Measurements from ENCODE around the gene HHEX. TPM values are rescaled to one million over a fixed set of nuclear protein-coding genes. Genes with fewer than 3 reads are reported as not detected.
"Not testable (repeated sequence)": the region's sequence is repeated elsewhere in the genome, so short reads cannot be mapped to it uniquely, and the experiment has no call there.

The HHEX gene
- total RNA-seq, 1 donor from 2014 or later: 0.32 TPM

DNA sequence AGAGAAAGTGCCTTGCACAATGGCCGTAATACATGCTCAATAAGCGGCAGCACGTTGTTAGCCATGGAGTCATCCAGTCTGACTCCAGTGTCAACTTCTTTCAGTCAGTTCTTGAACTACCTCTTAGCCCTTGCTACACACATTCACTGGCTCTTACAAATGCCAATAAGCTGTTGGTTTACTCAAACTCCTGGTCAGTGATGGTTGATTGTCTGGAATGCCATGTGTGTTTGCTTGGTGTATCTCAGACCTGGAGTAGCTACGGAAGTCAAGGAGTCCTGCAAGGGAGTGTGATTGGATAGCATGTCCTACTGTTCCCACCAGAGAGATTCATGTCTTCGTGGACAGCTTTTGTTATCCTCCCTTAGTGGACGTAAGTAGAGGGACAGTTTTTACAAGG lies 37.4 kb downstream of the HHEX start:
- H3K27me3 Mint-ChIP-seq (ENCODE audit: low read depth): peaks cover 37% of the 10 kb centered on the region
- DNase-seq (ENCODE audit: low spot score): no peak
- no peaks in the 10 kb centered on the region for H3K4me1 Mint-ChIP-seq (ENCODE audit: low read depth)
- no peaks in the 10 kb centered on the region for H3K36me3 Mint-ChIP-seq (ENCODE audit: low read depth)
- H3K4me3 Mint-ChIP-seq (ENCODE audit: low read depth): no peak overlapping the region
- H3K27ac Mint-ChIP-seq: no peak overlapping the region
- intact Hi-C loops (cut with micrococcal nuclease): no loop called here
- H3K9me3 Mint-ChIP-seq: no peaks in the 10 kb centered on the region

DNA sequence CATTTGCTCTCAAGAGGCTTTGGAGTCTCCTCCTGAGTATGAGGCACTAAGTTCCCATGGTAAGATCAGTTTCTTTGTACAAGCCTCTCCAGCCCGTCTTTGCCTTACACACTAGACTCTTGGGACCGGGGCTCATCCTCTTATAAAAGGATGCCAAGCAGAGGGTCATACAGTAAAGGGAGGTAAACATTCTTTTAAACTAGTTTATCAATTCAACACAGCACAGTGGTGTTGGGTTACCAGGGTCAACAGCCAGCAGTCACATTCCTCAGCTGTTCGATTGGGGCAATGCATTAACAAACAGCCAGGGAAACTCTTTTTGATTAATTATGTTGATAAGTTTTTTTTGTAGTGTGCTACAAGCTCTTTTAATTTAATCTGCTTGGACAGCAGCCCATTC lies 37.8 kb downstream of the HHEX start:
- DNase-seq (ENCODE audit: low spot score): no peak
- H3K9me3 Mint-ChIP-seq: no peaks in the 10 kb centered on the region
- no peaks in the 10 kb centered on the region for H3K4me1 Mint-ChIP-seq (ENCODE audit: low read depth)
- H3K27me3 Mint-ChIP-seq (ENCODE audit: low read depth): peaks cover 34% of the 10 kb centered on the region
- H3K27ac Mint-ChIP-seq: no peak overlapping the region
- intact Hi-C loops (cut with micrococcal nuclease): no loop called here
- no peak overlapping the region for H3K4me3 Mint-ChIP-seq (ENCODE audit: low read depth)
- no peaks in the 10 kb centered on the region for H3K36me3 Mint-ChIP-seq (ENCODE audit: low read depth)

DNA sequence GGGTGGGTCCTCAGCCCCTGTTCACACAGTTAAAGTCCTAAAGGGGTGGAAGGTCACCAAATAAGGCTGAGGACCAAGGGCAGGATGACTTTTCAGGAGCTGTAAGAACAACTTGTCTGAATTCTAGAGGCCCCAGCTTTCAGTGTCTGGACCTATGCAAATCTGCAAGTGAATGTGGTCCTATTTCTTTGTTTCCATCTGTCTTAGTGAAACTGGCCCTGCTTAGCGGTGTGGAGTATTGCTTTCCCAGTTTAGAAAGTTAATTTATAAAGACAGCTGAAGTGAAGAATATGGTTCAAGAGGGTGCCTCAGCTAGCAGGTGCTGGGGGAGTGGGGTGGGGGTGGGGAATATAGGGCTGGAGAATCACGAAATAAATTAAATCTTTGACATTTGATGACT lies 40.1 kb downstream of the HHEX start:
- Mint-ChIP-seq H3K27ac (no peak overlapping the region), H3K9me3 (no peaks in the 10 kb centered on the region), H3K4me3 (ENCODE audit: low read depth) (no peak overlapping the region), H3K27me3 (ENCODE audit: low read depth) (peaks cover 31% of the 10 kb centered on the region), H3K36me3 (ENCODE audit: low read depth) (no peaks in the 10 kb centered on the region), H3K4me1 (ENCODE audit: low read depth) (no peaks in the 10 kb centered on the region)
- DNase-seq (ENCODE audit: low spot score): no peak
- intact Hi-C loops (cut with micrococcal nuclease): no loop called here

DNA sequence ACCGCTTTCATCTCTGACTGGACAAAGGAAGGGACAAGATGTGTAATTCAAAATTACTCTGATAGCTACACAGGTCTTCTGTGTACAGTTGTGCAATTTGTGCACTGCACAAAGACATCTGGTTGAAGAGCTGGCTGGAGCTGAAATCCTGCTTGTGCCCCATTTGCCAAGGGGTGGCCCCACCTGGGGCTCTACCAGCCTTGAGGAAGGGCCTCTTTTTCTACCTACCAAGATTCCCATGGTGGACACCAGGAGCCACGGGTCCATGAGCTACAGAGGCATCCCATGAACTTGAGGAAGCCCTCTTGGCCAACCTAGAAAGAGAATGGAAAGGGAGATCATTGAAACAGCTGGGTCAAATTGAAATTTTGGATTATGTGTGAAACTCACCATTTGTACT lies 43.2 kb downstream of the HHEX start:
- H3K9me3 Mint-ChIP-seq: no peaks in the 10 kb centered on the region
- no peaks in the 10 kb centered on the region for H3K36me3 Mint-ChIP-seq (ENCODE audit: low read depth)
- intact Hi-C loops (cut with micrococcal nuclease): no loop called here
- no peak overlapping the region for H3K4me3 Mint-ChIP-seq (ENCODE audit: low read depth)
- H3K27me3 Mint-ChIP-seq (ENCODE audit: low read depth): peaks cover 30% of the 10 kb centered on the region
- no peak overlapping the region for H3K27ac Mint-ChIP-seq
- DNase-seq (ENCODE audit: low spot score): no peak
- H3K4me1 Mint-ChIP-seq (ENCODE audit: low read depth): no peaks in the 10 kb centered on the region

DNA sequence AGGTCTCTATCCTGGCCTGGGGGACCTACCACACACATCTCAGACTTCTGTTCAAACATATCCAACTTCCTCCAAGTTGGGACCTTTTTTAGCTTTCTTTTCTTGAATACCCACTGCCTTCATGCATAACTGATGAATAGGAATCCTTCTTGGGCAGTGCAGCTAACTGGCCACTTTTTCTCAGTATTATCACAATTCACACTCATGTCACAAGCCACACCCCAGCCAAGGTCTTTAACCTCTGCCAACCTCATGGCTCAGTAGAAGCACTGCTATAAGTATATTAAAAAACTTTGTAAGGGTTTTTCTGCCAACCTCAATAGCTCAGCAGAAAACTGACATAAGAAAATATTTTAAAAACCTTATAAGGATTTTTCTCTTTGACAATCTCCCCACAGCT lies 44.5 kb downstream of the HHEX start:
- Mint-ChIP-seq H3K27ac (no peak overlapping the region), H3K27me3 (ENCODE audit: low read depth) (peaks cover 29% of the 10 kb centered on the region), H3K9me3 (no peaks in the 10 kb centered on the region), H3K36me3 (ENCODE audit: low read depth) (no peaks in the 10 kb centered on the region), H3K4me3 (ENCODE audit: low read depth) (no peak overlapping the region), H3K4me1 (ENCODE audit: low read depth) (no peaks in the 10 kb centered on the region)
- intact Hi-C loops (cut with micrococcal nuclease): no loop called here
- no peak for DNase-seq (ENCODE audit: low spot score)

DNA sequence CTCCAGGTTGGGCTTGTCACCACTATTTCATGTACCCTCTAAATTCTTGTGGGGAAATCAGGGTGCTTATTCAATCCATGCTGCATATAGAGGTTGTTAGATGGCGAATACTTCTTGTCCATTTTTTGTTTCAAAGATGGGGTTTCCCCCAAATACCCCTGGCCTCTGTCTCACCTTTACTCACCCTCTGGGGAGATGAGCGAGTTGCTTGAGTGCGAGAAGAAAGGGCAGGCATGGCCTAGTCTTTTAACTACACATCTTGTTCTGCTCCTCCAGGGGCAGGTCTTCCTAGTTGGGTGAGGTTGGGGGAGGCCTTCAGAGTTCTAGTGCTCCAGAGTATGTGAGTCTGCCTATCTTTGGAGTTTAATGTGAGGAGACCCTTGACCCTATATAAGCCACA lies 46.2 kb downstream of the HHEX start:
- no peaks in the 10 kb centered on the region for H3K9me3 Mint-ChIP-seq
- H3K27me3 Mint-ChIP-seq (ENCODE audit: low read depth): peaks cover 27% of the 10 kb centered on the region
- H3K36me3 Mint-ChIP-seq (ENCODE audit: low read depth): no peaks in the 10 kb centered on the region
- no peak overlapping the region for H3K27ac Mint-ChIP-seq
- no peak for DNase-seq (ENCODE audit: low spot score)
- intact Hi-C loops (cut with micrococcal nuclease): no loop called here
- no peaks in the 10 kb centered on the region for H3K4me1 Mint-ChIP-seq (ENCODE audit: low read depth)
- H3K4me3 Mint-ChIP-seq (ENCODE audit: low read depth): no peak overlapping the region

DNA sequence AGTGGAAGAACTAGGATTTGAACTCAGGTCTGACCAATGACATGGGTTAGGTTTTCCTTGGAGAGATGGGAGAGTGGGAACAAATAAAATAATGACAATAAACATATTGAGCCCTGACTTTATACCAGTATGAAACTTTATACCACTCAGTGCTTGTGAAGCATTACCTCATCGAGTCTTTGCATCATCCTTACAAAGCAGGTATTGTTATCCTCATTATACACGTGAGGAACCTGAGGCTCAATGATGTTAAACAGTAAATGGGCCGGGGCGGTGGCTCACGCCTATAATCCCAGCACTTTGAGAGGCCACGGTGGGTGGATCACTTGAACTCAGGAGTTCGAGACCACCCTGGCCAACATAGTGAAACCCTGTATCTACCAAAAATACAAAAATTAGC lies 47.7 kb downstream of the HHEX start:
- no peak for DNase-seq (ENCODE audit: low spot score)
- H3K9me3 Mint-ChIP-seq: no peaks in the 10 kb centered on the region
- H3K27me3 Mint-ChIP-seq (ENCODE audit: low read depth): peaks cover 26% of the 10 kb centered on the region
- H3K36me3 Mint-ChIP-seq (ENCODE audit: low read depth): no peaks in the 10 kb centered on the region
- no peak overlapping the region for H3K27ac Mint-ChIP-seq
- H3K4me1 Mint-ChIP-seq (ENCODE audit: low read depth): no peaks in the 10 kb centered on the region
- H3K4me3 Mint-ChIP-seq (ENCODE audit: low read depth): no peak overlapping the region
- intact Hi-C loops (cut with micrococcal nuclease): no loop called here

DNA sequence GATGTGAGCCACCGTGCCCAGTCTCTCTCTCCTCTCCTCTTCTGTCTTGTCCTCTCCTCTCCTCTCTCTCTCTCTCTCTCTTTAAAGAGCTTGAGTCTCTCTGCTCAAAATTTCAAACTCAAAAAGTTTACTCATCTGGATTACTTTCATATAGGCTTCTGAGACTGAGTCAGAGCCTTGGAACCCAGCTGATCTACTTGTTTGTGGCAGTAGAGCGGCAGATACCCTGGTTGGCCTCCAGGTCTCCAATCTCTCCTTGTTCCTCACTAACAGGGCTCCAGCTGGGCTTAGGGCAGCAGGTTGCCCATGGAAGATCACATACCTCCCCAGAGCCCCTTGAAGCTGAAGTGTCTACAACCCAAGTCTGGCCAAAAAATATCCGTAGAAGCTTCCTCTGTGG lies 51.0 kb downstream of the HHEX start:
- H3K27me3 Mint-ChIP-seq (ENCODE audit: low read depth): peaks cover 25% of the 10 kb centered on the region
- no peaks in the 10 kb centered on the region for H3K4me1 Mint-ChIP-seq (ENCODE audit: low read depth)
- no peak overlapping the region for H3K4me3 Mint-ChIP-seq (ENCODE audit: low read depth)
- H3K9me3 Mint-ChIP-seq: no peaks in the 10 kb centered on the region
- H3K36me3 Mint-ChIP-seq (ENCODE audit: low read depth): no peaks in the 10 kb centered on the region
- intact Hi-C loops (cut with micrococcal nuclease): no loop called here
- no peak for DNase-seq (ENCODE audit: low spot score)
- no peak overlapping the region for H3K27ac Mint-ChIP-seq

DNA sequence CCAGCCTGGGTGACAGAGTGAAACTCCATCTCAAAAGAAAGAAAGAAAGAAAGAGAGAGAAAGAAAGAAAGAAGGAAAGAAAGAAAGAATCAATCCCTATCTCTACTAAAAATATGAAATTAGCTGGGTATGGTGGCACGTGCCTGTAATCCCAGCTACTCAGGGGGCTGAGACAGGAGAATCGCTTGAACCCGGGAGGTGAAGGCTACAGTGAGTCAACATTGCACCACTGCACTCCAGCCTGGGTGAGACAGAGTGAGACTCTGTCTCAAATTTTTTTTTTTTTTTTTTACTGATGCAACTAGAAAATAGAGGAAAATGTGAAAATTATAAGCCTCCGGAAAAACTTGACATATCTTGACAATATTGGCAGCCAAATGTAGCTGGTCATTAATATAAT lies 52.0 kb downstream of the HHEX start:
- H3K4me1 Mint-ChIP-seq (ENCODE audit: low read depth); H3K27ac Mint-ChIP-seq; DNase-seq (ENCODE audit: low spot score); intact Hi-C loops (cut with micrococcal nuclease); H3K36me3 Mint-ChIP-seq (ENCODE audit: low read depth); H3K4me3 Mint-ChIP-seq (ENCODE audit: low read depth); H3K9me3 Mint-ChIP-seq: not testable (repeated sequence)
- peaks cover 18% of the 10 kb centered on the region for H3K27me3 Mint-ChIP-seq (ENCODE audit: low read depth)

DNA sequence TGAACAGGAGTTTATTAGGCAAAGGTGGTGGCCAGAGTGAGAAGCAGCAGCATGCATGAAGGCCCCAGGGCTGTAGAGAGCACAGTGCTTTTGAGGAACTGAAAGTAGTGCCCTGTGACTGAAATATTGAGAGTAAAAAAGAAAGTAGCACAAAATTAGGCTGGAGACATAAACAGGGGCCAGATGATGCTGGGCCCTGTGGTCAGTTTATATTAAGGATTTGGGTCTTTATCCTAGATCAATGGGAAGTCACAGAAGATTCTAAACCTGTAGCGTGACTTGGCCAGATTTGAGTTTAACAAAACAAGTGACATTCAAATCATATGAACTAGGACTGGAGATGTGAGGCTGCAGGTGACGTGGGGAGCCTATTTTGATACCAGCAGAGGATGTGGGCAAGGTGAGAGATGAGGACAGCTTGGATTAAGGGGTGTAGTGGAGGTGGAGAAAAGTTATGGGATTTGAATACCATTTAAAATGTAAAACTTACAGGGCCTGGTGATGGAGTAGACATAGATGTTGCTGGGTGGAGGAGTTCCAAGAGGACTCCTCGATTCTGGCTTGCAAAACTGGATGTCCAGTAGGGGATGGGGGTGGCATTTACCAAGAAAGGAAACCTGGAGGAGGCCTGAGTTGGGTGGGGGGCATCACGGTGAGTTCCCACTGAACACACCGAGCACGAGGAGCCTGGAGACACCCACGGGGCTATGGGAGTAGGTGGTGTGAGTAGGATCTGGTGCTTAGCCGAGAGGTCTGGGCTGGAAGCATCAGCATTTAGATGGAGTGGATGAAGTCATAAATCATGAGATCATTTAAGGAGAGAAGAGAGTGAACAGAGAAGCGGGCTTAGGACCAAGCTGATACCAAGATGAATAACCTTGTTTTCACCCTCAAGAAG lies 52.8 kb downstream of the HHEX start:
- no peak for DNase-seq (ENCODE audit: low spot score)
- no peak overlapping the region for H3K4me3 Mint-ChIP-seq (ENCODE audit: low read depth)
- intact Hi-C loops (cut with micrococcal nuclease): no loop called here
- H3K4me1 Mint-ChIP-seq (ENCODE audit: low read depth): no peaks in the 10 kb centered on the region
- H3K27me3 Mint-ChIP-seq (ENCODE audit: low read depth): peaks cover 15% of the 10 kb centered on the region
- H3K36me3 Mint-ChIP-seq (ENCODE audit: low read depth): no peaks in the 10 kb centered on the region
- no peaks in the 10 kb centered on the region for H3K9me3 Mint-ChIP-seq
- no peak overlapping the region for H3K27ac Mint-ChIP-seq

Other genes starting within 250 kb of the HHEX start
- gene IDE, start 115.9 kb upstream of the HHEX start, total RNA-seq: 45.3 and 47.2 TPM in 2 replicates
- 41.4 and 44.9 TPM in 2 replicates for gene KIF11, start 96.8 kb upstream of the HHEX start, total RNA-seq
- 12.4 and 12.5 TPM in 2 replicates for gene EXOC6, start 158.6 kb downstream of the HHEX start, total RNA-seq